GM18870 (cell line): ENCODE measurements around the gene LXN.

Experiments
- ATAC-seq: cut with Tn5 transposase; IDR thresholded peaks from one replicate; pipeline ENCODE4 v1.9.1; 2021; ENCODE audit warnings: moderate library complexity; ENCODE audit not compliant: unreplicated experiment

LXN gene

DNA sequence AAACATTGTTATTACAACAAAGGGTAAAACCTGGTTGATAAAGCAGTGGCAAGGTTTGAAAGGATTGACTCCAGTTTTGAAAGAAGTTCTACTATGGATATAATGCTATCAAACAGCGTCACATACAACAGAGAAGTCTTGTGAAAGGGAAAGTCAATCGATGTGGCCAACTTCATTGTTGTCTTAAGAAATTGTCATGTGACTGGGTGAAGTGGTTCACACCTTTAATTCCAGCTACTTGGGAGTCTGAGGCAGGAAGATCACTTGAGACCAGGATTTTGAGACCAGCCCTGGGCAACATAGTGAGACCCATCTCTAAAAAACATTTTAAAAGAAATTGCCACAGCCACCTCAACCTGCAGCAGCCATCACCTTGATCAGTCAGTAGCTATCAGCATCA is 6.2 kb upstream of the LXN start:
- no peak for ATAC-seq

DNA sequence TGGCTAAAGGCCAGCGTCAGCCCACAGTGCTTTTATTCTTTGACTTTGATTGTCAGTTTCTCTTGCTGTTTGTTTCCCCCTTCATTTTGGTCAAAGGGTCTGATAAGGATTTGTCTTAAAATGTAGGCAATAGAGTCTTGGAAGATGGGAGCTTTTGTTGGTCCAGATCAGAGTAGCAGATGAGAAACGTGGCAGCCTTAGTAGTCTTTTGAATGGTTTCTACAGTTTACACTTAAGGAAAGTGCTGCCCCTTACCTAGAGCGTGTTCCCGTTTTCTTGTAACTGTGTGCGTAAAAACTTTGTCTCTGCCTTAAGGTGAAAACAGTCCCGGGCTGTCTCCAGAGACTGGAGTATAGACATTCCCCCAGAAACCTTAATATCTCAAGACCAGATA is 630 bp downstream of the LXN start:
- ATAC-seq, result no peak

DNA sequence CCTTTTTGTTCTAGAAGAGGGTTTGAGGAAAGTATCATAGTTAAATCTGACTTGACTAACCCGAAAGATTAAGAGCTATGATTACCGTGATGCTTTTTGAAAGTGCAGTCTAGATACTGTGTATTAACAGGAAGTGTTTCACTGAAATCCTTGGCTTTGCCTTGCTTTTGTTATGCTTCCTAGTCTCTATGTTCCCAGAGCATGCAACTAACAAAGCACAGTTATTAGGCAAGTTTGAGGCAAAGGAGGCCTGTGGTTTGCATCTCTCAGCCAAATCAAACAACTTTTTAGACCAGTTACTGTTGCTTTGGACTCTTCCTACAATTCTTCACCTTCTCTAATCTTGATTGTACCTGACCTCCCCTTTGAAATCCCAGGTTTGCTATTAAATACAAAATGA is 3.9 kb downstream of the LXN start:
- ATAC-seq, result no peak

DNA sequence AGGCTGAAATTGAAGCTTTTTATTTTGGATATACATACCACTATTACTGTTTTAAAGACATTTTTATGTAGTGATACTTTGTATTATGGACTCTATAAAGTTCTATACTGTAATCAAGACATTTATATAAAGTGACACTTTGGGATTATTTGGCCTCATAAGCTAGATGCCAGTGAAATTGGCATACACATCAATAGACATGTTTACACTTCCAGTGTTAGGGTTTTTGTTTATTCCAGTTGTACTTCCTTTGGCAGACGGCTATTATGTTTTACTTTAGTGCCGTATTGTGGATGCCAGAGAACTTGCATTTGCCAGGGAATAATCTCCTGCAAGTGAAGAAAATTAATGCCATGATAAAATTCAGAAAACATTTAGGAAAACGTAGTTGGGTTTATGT is 6.0 kb downstream of the LXN start:
- no peak for ATAC-seq

DNA sequence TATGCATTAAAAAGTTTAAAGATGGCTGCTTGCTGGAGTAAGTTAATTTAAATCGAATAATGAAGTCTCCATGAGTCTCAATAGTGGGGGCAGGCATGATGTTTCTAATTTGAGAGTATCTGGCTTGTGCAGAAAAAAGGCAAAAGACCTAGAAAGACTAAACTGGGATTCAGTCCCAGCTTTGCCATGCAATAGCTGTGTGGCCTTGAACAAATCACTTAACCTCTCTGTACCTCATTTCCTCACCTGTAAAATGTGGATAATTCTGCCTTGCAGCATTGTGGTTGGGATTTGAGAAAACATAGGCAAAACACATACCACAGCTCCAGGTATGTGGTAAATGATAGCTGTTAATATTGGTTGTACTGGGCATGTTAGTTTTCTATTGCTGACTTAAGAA is 8.6 kb downstream of the LXN start:
- ATAC-seq, result no peak

DNA sequence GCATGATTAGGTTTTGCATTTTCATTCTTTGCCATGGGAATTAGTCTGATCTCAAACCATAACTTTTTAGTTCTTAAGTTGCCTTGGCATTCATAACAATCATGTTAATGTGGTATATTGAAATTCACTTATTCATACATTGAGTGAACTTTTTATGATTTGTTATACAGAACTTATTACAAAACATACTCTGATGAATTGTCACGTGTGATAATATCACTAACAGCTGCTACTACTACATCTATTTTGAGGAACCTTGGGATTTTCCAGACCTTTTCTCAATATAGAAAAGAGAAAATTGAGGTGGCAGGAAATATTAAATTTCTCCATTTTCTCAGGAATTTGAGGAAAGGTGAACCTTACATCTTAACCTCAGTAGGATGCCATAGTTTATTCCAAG is 9.2 kb downstream of the LXN start:
- no peak for ATAC-seq

DNA sequence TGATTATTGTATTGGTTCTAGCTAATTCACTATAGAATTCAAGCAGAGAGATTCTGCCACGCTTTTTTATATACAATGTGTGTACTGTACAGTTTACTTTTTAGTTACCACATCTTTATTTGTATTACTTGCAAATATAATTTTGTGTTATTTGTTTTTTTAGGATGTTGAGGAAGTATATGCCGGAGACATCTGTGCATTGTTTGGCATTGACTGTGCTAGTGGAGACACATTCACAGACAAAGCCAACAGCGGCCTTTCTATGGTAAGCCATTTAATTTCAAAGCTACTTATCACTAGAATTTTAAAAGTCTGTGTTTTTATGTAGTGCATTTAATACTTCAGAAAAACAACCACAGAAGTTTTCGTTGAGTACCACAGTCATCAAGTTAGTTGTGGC is 11.7 kb downstream of the LXN start:
- no peak for ATAC-seq

DNA sequence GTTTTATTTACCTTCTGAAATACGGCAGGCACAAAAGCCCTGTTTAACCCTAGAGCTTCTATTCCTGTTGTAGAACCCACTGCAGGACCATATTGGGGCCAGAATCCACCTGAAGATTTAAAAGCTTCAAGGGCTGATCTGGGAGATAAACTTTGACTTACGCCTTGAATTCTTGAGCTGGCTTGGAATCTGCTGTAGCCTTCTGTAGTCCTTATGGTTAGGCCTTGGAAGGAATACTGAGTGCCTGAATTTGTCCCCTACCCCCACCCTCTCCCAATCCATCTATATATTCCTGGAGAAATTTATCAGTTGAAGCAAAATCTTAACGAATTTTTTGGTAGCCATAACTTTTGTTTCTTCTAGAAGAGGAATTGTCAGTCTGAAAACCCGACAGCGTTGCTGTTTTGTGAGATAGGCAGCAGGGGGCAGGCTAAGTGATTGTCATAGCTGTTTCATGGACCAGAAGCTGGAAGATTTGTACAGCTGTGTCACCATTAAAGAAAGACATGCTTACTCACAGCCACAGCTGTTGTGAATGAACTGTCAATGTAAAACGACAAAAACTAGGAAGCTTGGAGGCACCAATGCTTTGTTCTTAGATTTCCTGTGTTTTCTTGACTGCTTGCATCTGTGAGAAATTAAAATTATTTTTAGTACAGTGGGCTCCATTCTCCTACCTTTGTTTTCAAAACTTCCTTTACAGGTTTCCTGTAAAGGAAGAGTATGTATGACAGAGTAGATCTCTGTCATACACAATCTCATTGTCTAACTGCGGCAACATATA is 12.8 kb downstream of the LXN start:
- peak; percentile 80 for ATAC-seq

DNA sequence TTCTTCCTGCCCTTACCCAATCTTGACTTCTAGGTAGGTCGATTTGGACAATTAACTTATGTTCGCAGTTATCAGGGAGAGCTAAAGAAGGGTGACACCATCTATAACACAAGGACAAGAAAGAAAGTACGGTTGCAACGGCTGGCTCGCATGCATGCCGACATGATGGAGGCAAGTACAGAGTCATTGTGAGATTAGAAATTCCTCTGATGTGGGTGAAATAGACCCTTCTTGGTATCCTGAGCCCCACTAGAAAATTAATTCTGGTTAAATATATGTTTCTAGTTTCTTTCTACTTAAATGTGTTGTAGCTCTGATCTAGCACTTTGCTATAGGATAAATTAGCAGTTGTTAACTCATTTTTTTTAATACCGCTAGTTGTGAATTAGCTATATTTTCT is 13.6 kb downstream of the LXN start:
- ATAC-seq, result no peak

DNA sequence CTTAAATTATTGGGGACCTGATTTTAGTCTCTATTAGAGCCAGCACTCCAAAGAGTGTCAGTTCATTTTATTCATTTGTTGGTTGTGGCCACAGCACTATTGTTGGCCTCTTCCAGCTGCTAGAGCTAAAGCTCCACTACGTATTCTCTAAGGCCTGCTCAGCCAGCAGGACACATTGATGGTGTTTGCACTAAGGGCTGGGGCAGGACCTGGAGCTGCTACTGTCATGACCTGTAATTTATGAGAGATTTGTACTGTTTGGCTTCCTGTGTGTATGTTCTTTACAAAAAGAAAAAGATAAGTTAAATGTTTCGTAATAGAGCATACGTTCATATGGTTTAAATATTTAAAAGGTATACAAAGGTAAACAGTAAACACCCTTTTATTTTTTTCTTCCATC is 20.0 kb downstream of the LXN start:
- ATAC-seq, result no peak

DNA sequence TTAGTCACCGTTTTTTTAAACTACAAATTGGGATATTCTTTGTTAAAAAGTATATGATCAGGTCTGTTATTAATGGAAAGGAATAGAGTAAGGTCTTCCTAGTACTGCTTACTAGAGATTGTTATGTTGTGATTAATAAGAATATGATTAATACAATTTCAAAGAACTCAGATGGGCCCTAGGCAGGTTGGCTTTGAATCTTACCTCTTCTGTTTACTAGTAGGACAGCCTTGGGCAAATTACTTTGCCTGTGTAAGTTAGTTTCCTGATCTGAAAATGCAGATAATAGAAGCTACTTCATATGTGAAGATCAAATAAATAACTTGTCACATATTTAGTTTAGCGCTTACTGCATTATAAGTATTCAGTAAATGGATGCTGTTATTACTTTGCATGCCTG is 21.3 kb downstream of the LXN start:
- no peak for ATAC-seq

DNA sequence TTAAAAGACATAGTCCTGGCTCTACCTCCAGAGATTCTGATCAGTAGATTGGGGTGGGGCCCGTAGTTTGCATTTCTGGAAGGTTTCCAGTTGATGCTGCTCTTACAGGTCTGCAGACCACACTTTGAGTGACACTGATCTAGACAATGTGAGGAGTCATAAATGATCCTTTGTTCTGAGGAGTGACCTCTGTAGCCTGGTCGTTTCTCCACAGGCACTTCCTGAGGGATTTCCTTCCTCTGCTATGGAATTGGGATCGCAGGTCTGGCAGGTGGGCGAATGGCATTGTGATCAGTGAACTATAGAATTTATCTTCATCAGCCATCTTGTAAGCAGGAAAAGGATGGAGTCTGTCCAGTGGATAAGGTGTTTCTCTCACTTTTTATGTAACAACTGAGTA is 22.7 kb downstream of the LXN start:
- no peak for ATAC-seq

DNA sequence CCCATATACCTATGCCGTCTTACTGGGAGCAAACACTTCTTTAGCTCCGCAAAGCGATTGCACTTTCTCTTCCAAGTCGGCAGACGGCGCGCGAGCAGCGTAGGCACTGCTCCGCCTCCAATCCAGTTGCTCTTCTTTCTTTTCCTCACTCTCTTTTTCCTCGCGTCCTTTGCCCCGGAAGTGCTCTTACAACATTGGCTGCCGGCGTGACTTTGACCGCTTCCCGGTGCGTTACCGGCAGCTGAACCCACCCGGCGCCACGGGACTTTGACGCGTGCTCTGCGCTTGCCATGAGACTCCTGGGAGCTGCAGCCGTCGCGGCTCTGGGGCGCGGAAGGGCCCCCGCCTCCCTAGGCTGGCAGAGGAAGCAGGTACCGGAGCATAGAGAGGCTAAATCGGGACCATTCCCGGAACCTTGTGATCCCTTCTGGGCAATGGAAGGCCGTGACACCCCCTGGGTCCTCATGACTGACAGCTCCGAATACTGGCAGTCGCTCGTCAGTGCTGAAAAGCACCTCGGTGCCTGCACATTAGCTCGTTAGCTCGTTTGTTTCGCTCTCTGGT is 28.0 kb downstream of the LXN start, which contains the start of gene GFM1:
TSS of gene GFM1 (plus strand) at position 183 of the 564 bp plus-strand sequence. CDS start at position 291, 108 bp downstream.
- ATAC-seq, result peak; percentile 100

DNA sequence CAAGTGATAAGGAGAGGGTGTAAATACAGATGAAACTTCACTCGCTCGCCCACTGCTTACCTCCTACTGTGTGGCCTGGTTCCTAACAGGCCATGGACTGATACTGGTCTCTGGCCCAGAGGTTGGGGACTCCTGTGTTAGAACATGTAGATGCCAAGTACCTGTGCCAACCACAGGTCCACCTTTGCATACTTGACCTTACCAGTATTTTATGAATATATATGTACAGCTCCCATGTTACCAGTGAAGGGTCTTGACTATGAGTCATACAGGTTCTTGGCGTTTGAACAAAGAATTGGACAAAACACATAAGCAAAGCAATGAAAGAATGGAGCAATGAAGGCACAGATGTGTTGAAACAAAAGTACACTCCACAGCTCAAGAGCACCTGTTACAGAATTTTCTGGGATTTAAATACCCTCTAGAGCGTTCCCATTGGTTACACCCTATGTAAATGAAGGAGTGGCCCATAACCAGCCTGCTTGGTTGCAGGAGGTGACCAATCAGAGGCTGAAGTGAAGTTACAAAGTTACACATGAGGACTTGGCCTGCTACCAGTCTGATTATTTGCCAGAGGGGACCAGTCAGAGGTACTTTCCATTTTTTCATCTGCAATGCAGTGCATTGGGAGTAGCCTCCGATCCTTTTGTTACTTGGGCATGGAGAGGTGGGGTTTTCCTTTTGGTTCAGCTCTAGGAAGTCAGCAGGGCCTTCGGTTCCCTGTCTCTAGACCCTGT is 29.8 kb downstream of the LXN start:
- ATAC-seq, result no peak

DNA sequence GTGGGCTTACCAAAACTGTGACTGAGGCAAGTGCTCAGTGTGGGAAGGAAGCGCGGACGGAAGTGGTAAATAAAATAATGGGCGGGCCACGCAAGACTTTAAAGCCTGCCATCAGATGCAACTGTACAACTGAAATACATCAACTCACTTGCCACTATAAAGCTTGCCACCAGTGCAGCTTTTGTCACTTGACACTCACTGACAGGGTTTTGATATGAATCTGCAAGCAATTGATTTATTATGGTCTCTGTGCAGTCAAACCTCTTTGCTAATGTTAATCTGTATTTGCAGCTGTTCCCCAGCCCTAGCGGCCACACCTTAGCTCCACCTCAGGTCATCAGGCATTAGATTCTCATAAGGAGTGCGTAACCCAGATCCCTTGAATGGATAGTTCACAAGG is 30.4 kb downstream of the LXN start:
- ATAC-seq, result no peak

DNA sequence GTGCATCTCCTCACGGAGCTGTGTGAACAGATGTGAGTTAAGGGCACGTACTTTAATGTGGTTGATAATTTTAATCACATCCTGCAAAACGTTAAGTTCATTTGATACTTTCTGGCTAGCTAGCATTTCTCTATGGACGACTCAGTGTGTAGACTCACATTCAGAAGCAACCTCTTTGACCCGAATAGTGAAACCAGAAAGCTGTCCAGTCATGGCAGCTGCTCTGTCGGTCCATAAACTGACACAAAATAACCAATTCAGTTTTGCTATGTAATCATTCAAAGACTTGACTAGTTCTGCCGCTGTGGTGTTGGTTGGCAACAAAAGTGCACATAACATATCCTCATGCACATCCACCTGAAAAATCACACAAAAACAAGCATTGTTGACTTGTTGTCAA is 31.8 kb downstream of the LXN start:
- no peak for ATAC-seq

DNA sequence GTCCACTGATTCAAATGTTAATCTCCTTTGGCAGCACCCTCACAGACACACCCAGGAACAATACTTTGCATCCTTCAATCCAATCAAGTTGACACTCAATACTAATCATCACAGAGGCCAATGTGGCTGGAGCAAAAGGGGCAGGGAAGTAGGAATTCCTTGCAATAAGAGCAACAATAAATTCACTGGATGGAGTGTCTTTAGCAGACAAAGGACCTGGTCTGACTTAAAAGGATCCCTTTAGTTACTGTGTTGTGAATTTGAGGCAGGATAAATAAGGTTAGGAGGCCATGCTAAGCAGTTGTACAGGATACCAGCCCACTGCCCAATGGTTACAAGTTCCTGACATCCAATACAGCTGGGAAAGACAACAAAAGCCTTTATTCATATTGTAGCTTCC is 40.5 kb downstream of the LXN start:
- no peak for ATAC-seq

DNA sequence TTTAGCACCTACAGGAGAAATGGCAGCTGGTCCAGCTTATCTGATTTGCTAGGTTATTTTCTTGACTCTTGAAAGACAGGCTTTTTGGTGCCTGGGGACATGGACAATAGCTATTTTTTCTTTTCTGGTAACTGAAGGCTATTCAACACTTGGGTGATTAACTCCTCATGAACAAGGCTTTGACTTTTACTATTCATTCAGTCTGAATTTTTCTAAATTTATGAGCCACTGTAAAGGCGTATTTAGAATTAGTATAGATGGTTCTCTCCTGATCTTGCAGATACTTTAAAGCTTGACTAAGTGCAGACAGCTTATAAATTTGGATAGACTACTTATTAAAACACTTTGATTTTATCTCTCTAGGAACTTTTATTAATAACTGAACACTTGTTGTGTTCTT is 46.6 kb downstream of the LXN start:
- no peak for ATAC-seq

DNA sequence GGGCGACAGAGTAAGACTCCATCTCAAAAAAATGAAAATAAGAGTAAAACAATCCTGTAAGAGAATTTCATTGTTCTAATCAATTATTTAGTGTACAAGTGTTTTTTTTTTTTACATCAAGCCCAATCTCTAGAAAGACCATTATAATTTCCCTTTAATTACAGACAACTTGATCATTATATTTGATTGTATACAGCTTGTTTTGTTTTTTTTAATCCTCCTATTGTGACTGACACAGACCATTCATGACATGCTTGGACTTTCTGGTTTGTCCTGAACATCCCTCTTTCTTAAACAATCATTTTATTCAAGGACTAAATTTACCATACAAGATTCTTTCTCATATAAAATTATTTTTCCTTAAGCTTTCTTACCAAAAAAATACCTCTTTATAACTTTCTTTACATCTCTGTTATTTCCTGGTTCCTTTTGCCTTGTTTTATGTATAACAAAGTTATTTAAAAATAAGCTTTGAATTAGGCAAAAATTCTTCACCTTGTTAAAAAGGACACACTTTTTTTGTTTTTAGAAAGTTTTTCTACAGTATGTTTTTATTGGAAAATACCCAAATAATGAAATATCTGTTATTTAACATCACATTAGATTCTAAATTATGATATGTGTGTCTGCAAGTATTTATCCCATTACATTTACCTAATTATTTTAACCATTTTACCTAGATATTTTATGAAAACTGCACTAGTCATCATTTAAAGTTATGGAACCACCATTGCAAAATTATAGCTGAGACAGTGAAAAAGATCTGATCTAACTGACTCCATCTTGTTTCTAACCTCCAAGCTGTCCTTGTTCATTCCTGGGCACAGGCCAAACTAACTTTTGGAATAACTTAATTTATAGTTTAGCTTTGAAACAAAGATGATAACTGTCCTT is 54.2 kb downstream of the LXN start:
- no peak for ATAC-seq
